ENCODE results near the gene GHR. TPM values are rescaled to one million over a fixed set of nuclear protein-coding genes. Genes with fewer than 3 reads are reported as not detected.

The GHR gene
- total RNA-seq, 1 experiment from 2014 or later: 0.05 TPM

DNA sequence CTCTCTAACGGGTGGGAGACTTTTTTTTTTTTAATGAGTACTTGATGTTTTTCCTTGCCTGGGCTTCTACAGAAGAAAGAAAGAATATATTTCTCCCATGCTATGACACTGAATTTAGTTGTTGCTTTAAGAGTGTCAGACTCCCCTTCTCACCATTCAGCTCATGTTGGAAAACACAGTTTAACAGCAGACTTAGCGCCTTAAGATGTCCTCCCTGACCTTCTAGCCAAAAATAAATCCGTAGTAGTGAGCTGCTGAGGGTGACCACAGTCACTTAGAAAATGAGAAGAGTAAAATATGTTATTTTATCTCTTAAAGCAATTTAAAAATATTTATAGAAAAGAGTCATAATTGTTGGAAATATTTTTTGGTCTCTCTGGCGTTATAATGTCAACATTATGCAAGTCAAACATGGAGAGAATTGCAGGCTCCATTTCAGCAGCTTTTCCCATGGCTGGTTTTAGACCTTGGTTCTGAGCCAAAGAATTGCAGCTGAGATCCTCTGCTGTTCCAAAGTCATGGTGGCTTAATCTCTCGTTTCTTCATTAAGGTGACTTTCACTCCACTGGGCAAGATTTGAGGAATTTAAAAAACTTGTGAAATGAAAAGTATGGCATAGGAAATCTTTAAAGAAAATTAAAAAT lies 143.5 kb downstream of the GHR start:
- intact Hi-C loops (cut with micrococcal nuclease; ENCODE audit: unreplicated experiment) (no loop called here), in situ Hi-C loops (cut with HindIII; ENCODE audit: low pct_unique_long_range_greater_than_20kb, low sequenced_read_pairs) (no loop called here)
- DNase-seq (ENCODE audit: low read depth, low spot score) (no peak), ATAC-seq (no peak)
- TF ChIP-seq POLR2AphosphoS5 (IDR thresholded peaks at IDR 0.05; ENCODE audit: low read depth, low read length): no peak
- Histone ChIP-seq H3K27me3 (ENCODE audit: control insufficient read depth, insufficient read depth, low read length) (no peaks in the 10 kb centered on the region; the same call in 1 of the 2 replicates), H3K9me3 (ENCODE audit: control insufficient read depth, insufficient read depth, low read depth, low read length) (no peaks in the 10 kb centered on the region), H3K27ac (ENCODE audit: low read length) (no peak overlapping the region), H3K4me1 (ENCODE audit: control insufficient read depth, insufficient read depth, low read length) (no peaks in the 10 kb centered on the region), H3K36me3 (ENCODE audit: control insufficient read depth, insufficient read depth, low read length) (no peaks in the 10 kb centered on the region), H3K4me3 (ENCODE audit: low read depth in 2 of 2, low read length in 2 of 2) (no peak overlapping the region)
- POLR2A ChIA-PET: no interaction called here
- CTCF ChIA-PET: no interaction called here
- BruUV-seq (replicated peaks): no TSS peak

DNA sequence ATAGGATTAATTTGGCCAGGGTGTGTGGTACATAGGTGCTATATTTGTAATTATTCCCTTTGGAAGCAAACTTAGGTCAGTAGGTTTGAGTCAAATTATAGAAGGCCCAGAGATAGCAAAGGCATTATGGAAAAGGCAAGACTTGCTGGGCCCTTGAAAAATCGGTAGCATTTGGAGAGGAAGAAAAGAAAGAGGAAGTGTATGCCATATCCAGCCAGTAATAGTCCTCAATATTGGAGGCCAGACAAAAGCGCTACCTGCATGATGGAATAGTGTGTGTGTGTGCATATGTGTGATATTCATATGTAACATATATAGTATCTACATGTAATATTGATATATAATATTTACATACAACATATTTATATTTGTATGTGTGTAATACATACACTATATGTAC lies 146.1 kb downstream of the GHR start:
- Histone ChIP-seq H3K36me3 (ENCODE audit: control insufficient read depth, insufficient read depth, low read length) (no peaks in the 10 kb centered on the region), H3K27me3 (ENCODE audit: control insufficient read depth, insufficient read depth, low read length) (no peaks in the 10 kb centered on the region), H3K4me3 (ENCODE audit: low read depth in 2 of 2, low read length in 2 of 2) (no peak overlapping the region), H3K9me3 (ENCODE audit: control insufficient read depth, insufficient read depth, low read depth, low read length) (no peaks in the 10 kb centered on the region), H3K4me1 (ENCODE audit: control insufficient read depth, insufficient read depth, low read length) (no peaks in the 10 kb centered on the region), H3K27ac (ENCODE audit: low read length) (no peak overlapping the region)
- DNase-seq (ENCODE audit: low read depth, low spot score): no peak
- ChIA-PET POLR2A (no interaction called here), CTCF (no interaction called here)
- no peak for ATAC-seq
- BruUV-seq (replicated peaks): no TSS peak
- in situ Hi-C loops (cut with HindIII; ENCODE audit: low pct_unique_long_range_greater_than_20kb, low sequenced_read_pairs): no loop called here
- intact Hi-C loops (cut with micrococcal nuclease; ENCODE audit: unreplicated experiment): no loop called here
- no peak for TF ChIP-seq POLR2AphosphoS5 (IDR thresholded peaks at IDR 0.05; ENCODE audit: low read depth, low read length)
- no peak for TF ChIP-seq SIN3A (IDR thresholded peaks at IDR 0.05; ENCODE audit: borderline replicate concordance, insufficient read depth, low read depth, low read length)
- TF ChIP-seq, protein P1, sequence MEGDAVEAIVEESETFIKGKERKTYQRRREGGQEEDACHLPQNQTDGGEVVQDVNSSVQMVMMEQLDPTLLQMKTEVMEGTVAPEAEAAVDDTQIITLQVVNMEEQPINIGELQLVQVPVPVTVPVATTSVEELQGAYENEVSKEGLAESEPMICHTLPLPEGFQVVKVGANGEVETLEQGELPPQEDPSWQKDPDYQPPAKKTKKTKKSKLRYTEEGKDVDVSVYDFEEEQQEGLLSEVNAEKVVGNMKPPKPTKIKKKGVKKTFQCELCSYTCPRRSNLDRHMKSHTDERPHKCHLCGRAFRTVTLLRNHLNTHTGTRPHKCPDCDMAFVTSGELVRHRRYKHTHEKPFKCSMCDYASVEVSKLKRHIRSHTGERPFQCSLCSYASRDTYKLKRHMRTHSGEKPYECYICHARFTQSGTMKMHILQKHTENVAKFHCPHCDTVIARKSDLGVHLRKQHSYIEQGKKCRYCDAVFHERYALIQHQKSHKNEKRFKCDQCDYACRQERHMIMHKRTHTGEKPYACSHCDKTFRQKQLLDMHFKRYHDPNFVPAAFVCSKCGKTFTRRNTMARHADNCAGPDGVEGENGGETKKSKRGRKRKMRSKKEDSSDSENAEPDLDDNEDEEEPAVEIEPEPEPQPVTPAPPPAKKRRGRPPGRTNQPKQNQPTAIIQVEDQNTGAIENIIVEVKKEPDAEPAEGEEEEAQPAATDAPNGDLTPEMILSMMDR (IDR thresholded peaks at IDR 0.05): no peak
- no peak for TF ChIP-seq TCF7L2 (IDR thresholded peaks at IDR 0.05; ENCODE audit: low read depth, low read length)
- TF ChIP-seq, protein P2, sequence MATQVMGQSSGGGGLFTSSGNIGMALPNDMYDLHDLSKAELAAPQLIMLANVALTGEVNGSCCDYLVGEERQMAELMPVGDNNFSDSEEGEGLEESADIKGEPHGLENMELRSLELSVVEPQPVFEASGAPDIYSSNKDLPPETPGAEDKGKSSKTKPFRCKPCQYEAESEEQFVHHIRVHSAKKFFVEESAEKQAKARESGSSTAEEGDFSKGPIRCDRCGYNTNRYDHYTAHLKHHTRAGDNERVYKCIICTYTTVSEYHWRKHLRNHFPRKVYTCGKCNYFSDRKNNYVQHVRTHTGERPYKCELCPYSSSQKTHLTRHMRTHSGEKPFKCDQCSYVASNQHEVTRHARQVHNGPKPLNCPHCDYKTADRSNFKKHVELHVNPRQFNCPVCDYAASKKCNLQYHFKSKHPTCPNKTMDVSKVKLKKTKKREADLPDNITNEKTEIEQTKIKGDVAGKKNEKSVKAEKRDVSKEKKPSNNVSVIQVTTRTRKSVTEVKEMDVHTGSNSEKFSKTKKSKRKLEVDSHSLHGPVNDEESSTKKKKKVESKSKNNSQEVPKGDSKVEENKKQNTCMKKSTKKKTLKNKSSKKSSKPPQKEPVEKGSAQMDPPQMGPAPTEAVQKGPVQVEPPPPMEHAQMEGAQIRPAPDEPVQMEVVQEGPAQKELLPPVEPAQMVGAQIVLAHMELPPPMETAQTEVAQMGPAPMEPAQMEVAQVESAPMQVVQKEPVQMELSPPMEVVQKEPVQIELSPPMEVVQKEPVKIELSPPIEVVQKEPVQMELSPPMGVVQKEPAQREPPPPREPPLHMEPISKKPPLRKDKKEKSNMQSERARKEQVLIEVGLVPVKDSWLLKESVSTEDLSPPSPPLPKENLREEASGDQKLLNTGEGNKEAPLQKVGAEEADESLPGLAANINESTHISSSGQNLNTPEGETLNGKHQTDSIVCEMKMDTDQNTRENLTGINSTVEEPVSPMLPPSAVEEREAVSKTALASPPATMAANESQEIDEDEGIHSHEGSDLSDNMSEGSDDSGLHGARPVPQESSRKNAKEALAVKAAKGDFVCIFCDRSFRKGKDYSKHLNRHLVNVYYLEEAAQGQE (IDR thresholded peaks at IDR 0.05; ENCODE audit: insufficient read depth in 1 of 2, low read depth in 2 of 2, low read length in 1 of 2): no peak

DNA sequence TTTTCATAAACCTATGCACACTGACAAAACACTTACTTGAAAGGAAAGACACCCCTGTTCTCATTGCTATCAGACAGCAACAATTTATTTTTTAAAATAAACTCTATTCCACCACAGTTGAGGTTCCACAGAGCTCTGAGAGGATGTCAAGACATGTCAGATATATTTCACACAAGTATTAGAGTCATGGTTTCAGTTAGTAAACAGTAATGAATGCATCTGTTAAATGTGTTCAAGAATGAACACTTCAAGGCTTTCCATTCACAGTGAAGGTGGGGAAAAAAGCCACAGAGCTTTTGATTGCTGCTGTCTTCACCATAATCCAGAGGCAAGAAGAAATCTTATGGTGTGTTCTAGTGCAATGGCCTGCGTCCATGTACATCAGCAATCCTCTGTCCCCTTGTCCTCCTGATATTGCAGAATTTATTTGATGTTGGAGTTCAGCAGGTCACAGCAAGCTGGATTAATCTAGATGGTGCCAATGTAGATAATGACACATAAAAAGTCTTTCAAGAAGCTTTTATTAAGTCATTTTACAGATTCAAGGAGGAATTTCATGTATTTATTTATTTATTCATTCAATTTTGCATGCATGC lies 146.8 kb downstream of the GHR start:
- ChIA-PET POLR2A (no interaction called here), CTCF (no interaction called here)
- intact Hi-C loops (cut with micrococcal nuclease; ENCODE audit: unreplicated experiment): no loop called here

More for the DNA sequence above, 146.8 kb downstream of the GHR start:
- ATAC-seq (no peak), DNase-seq (ENCODE audit: low read depth, low spot score) (no peak)
- Histone ChIP-seq H3K36me3 (ENCODE audit: control insufficient read depth, insufficient read depth, low read length) (no peaks in the 10 kb centered on the region), H3K27ac (ENCODE audit: low read length) (no peak overlapping the region), H3K4me1 (ENCODE audit: control insufficient read depth, insufficient read depth, low read length) (no peaks in the 10 kb centered on the region), H3K27me3 (ENCODE audit: control insufficient read depth, insufficient read depth, low read length) (no peaks in the 10 kb centered on the region), H3K4me3 (ENCODE audit: low read depth in 2 of 2, low read length in 2 of 2) (no peak overlapping the region), H3K9me3 (ENCODE audit: control insufficient read depth, insufficient read depth, low read depth, low read length) (no peaks in the 10 kb centered on the region)
- in situ Hi-C loops (cut with HindIII; ENCODE audit: low pct_unique_long_range_greater_than_20kb, low sequenced_read_pairs): no loop called here
- TF ChIP-seq, protein P1 (IDR thresholded peaks at IDR 0.05): no peak
- TF ChIP-seq, protein P2 (IDR thresholded peaks at IDR 0.05; ENCODE audit: insufficient read depth in 1 of 2, low read depth in 2 of 2, low read length in 1 of 2): no peak
- TF ChIP-seq SIN3A (IDR thresholded peaks at IDR 0.05; ENCODE audit: borderline replicate concordance, insufficient read depth, low read depth, low read length) (no peak), TCF7L2 (IDR thresholded peaks at IDR 0.05; ENCODE audit: low read depth, low read length) (no peak), POLR2AphosphoS5 (IDR thresholded peaks at IDR 0.05; ENCODE audit: low read depth, low read length) (no peak)
- BruUV-seq (replicated peaks): no TSS peak

Data from Panc1 (cell line).